Uterine smooth muscle cell (primary cell): Measurements from ENCODE around the gene MS4A7. TPM values are rescaled to one million over a fixed set of nuclear protein-coding genes. Genes with fewer than 3 reads are reported as not detected.

Experiments used
- total RNA-seq: library from RNA; depleted of rRNA; stranded (reverse); fragments of >200 nt; gene quantifications from 2 replicates; pipeline ENCODE4 v1.2.3, GENCODE V29; 2014

Gene MS4A7
- not detected in 2 replicates for total RNA-seq

GRCh38 chr11:60378354-60378753 is at the start of gene MS4A7:
MS4A7 (plus strand) TSS chr11:60378532; CDS start chr11:60383142, 4,610 bp downstream.

GRCh38 chr11:60396382-60396781 is 18.1 kb downstream of the MS4A7 start, which contains the start of gene MS4A14:
MS4A14 (plus strand) TSS chr11:60396459; CDS start chr11:60396579, 120 bp downstream.

GRCh38 chr11:60429272-60429671 is 50.9 kb downstream of the MS4A7 start, which contains the start of gene MS4A5:
MS4A5 (plus strand) TSS chr11:60429572; CDS start chr11:60429675, 103 bp downstream.

Other genes starting within 250 kb of the MS4A7 start
- not detected in 2 replicates for gene MS4A6A, start 195.4 kb upstream of the MS4A7 start, total RNA-seq
- not detected in 2 replicates for gene MS4A4E, start 135.4 kb upstream of the MS4A7 start, total RNA-seq
- gene MS4A4A, start 97.9 kb upstream of the MS4A7 start, total RNA-seq: not detected in 2 replicates
- not detected in 2 replicates for gene MS4A6E, start 51.3 kb upstream of the MS4A7 start, total RNA-seq
- not detected in 2 replicates for gene MS4A14, start 17.9 kb downstream of the MS4A7 start, total RNA-seq
- not detected in 2 replicates for gene MS4A5, start 51.0 kb downstream of the MS4A7 start, total RNA-seq
- not detected in 2 replicates for gene MS4A1, start 77.3 kb downstream of the MS4A7 start, total RNA-seq
- gene MS4A12, start 114.2 kb downstream of the MS4A7 start, total RNA-seq: not detected in 2 replicates
- not detected in 2 replicates for gene MS4A13, start 136.9 kb downstream of the MS4A7 start, total RNA-seq